Mesenchymal stem cell (in vitro differentiated cells and primary cell): ENCODE data around the gene NPPA.

Experiments
- DNase-seq: peaks from one replicate; pipeline ENCODE4 v3.0.0-alpha.2; 2013
- H2AFZ ChIP-seq: one replicate; pipeline ENCODE4 v1.6.1; 2013; ENCODE audit warnings: low read depth, mild to moderate bottlenecking, control low read depth, inconsistent platforms, low read length, moderate library complexity
- H2AK5ac ChIP-seq: 2 replicates; pipeline ENCODE4 v1.6.1; 2013; ENCODE audit warnings: low read length, moderate library complexity, mild to moderate bottlenecking, inconsistent platforms; ENCODE audit not compliant: severe bottlenecking
- H2BK120ac ChIP-seq: one replicate; pipeline ENCODE4 v1.6.1; 2013; ENCODE audit warnings: low read depth, mild to moderate bottlenecking, inconsistent platforms, low read length, moderate library complexity
- H2BK12ac ChIP-seq, 2 experiments: one replicate each; pipeline ENCODE4 v1.6.1; 2013; ENCODE audit warnings: inconsistent platforms in 2 of 2, low read length in 2 of 2, mild to moderate bottlenecking in 2 of 2, moderate library complexity in 2 of 2, control low read depth in 1 of 2
- H2BK15ac ChIP-seq: one replicate; pipeline ENCODE4 v1.6.1; 2013; ENCODE audit warnings: mild to moderate bottlenecking, low read depth, inconsistent platforms; ENCODE audit not compliant: poor library complexity, severe bottlenecking
- H2BK5ac ChIP-seq: 2 replicates; pipeline ENCODE4 v1.6.1; 2013; ENCODE audit warnings: low read depth, mild to moderate bottlenecking, low read length, control low read depth, inconsistent platforms; ENCODE audit not compliant: poor library complexity, severe bottlenecking
- H3K14ac ChIP-seq, 2 experiments: one replicate each; pipeline ENCODE4 v1.6.1; 2013; ENCODE audit warnings: inconsistent platforms in 2 of 2, low read length in 2 of 2, control low read depth in 1 of 2, mild to moderate bottlenecking in 1 of 2, moderate library complexity in 1 of 2
- H3K18ac ChIP-seq, 2 experiments: one replicate each; pipeline ENCODE4 v1.6.1; 2013; ENCODE audit warnings: inconsistent platforms in 2 of 2, low read length in 2 of 2, control low read depth in 1 of 2, low read depth in 1 of 2, mild to moderate bottlenecking in 1 of 2
- H3K23ac ChIP-seq, 2 experiments: one replicate each; pipeline ENCODE4 v1.6.1; 2013; ENCODE audit warnings: inconsistent platforms in 2 of 2, low read length in 2 of 2, mild to moderate bottlenecking in 2 of 2, moderate library complexity in 2 of 2, control low read depth in 1 of 2
- H3K27ac ChIP-seq: 2 replicates; pipeline ENCODE4 v1.5.1; 2013; ENCODE audit warnings: mild to moderate bottlenecking, moderate library complexity, low read length, control low read depth, inconsistent platforms; ENCODE audit not compliant: poor library complexity, severe bottlenecking
- H3K27me3 ChIP-seq, 2 experiments: 2 replicates each; pipeline versions ENCODE4 v1.6.1 to v1.7.0; 2013; ENCODE audit warnings: low read length in 2 of 2, mild to moderate bottlenecking in 2 of 2, moderate library complexity in 2 of 2, control low read depth in 1 of 2, inconsistent platforms in 1 of 2; ENCODE audit not compliant: control insufficient read depth in 1 of 2, insufficient read depth in 1 of 2
- H3K36me3 ChIP-seq, 2 experiments: 2 replicates each; pipeline versions ENCODE4 v1.6.1 to v1.7.0; 2013; ENCODE audit warnings: low read length in 2 of 2, control low read depth in 1 of 2, inconsistent platforms in 1 of 2, low read depth in 1 of 2, mild to moderate bottlenecking in 1 of 2; ENCODE audit not compliant: insufficient read depth in 2 of 2, control insufficient read depth in 1 of 2
- H3K4ac ChIP-seq, 2 experiments: one replicate each; pipeline ENCODE4 v1.6.1; 2013; ENCODE audit warnings: inconsistent platforms in 2 of 2, low read length in 2 of 2, mild to moderate bottlenecking in 2 of 2, moderate library complexity in 2 of 2, control low read depth in 1 of 2, low read depth in 1 of 2
- H3K4me1 ChIP-seq: 2 replicates; pipeline ENCODE4 v1.6.1; 2013; ENCODE audit warnings: low read depth, low read length, control low read depth; ENCODE audit not compliant: control insufficient read depth, insufficient read depth
- H3K4me2 ChIP-seq: 2 replicates; pipeline ENCODE4 v1.6.1; 2013; ENCODE audit warnings: low read length, mild to moderate bottlenecking, inconsistent platforms; ENCODE audit not compliant: poor library complexity, severe bottlenecking
- H3K4me3 ChIP-seq, 2 experiments: 2 replicates each; pipeline versions ENCODE4 v1.5.1 to v1.7.0; 2013; ENCODE audit warnings: low read length in 2 of 2, mild to moderate bottlenecking in 2 of 2, control low read depth in 1 of 2, low read depth in 1 of 2; ENCODE audit not compliant: insufficient read depth in 1 of 2
- H3K79me1 ChIP-seq: replicated peaks from 2 replicates; pipeline ENCODE4 v1.6.1; 2013; ENCODE audit warnings: mild to moderate bottlenecking, control low read depth, low read length, inconsistent platforms; ENCODE audit not compliant: poor library complexity, severe bottlenecking
- H3K9ac ChIP-seq: 2 replicates; pipeline ENCODE4 v1.7.0; 2013; ENCODE audit warnings: mild to moderate bottlenecking, low read length, moderate library complexity
- H3K9me3 ChIP-seq: 2 replicates; pipeline ENCODE4 v1.7.0; 2013; ENCODE audit warnings: mild to moderate bottlenecking, low read length; ENCODE audit not compliant: control insufficient read depth
- H4K8ac ChIP-seq: one replicate; pipeline ENCODE4 v1.6.1; 2013; ENCODE audit warnings: inconsistent platforms, mild to moderate bottlenecking, low read length, moderate library complexity
- H4K91ac ChIP-seq: one replicate; pipeline ENCODE4 v1.6.1; 2013; ENCODE audit warnings: mild to moderate bottlenecking, low read length, inconsistent platforms
- WGBS: methylation state at CpG from one replicate; pipeline ENCODE4 v1.1.7; 2013; ENCODE audit warnings: mixed read lengths; 5-methylcytosine and 5-hydroxymethylcytosine counted together

Gene NPPA

DNA sequence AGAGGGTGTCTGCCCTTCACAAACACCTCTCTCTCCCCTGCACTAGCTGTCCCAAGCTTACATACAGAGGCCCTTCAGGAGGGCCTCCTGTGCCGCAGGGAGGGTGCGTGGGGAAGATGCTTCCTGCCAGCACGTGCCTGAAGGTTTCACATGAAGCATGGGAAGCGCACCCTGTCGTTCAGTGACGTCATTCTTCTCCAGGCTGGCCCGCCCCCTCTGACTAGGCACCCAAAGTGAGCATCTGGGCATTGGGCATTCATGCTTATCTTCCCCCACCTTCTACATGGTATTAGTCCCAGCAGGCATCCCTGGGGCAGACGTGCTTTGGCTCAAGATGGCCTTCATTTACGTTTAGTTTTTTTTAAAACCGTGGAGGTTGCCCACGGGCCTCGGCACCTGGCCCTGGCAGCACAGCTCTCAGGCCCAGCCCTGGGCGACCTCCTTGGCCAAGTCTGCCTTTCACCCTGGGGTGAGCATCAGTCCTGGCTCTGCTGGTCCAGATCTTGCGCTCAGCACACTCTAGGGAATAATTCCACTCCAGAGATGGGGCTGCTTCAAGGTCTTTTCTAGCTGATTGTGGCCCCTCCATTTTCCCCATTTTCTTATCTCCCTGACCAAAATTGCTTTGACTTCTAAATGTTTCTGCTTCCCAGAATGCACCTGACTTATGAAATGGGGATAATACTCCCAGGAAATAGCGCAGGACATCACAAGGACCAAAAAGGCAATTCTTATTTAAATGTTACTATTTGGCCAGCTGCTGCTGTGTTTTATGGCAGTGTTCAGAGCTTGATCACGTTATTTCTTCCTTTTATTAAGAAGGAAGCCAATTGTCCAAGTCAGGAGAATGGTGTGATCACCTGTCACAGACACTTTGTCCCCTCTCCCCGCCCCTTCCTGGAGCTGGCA is 6.1 kb downstream of the NPPA start:
- Histone ChIP-seq H2AFZ (no peak overlapping the region), H4K8ac (no peak overlapping the region), H3K14ac (no peak overlapping the region), H2AK5ac (no peak overlapping the region), H3K4me3 (no peak overlapping the region), H3K9me3 (no peaks in the 10 kb centered on the region), H2BK5ac (no peak overlapping the region), H2BK15ac (no peak overlapping the region), H2BK12ac (no peak overlapping the region), H3K79me1 (peaks cover 15% of the 10 kb centered on the region), H3K4me1 (peaks cover 12% of the 10 kb centered on the region), H3K18ac (no peak overlapping the region), H3K4me2 (no peak overlapping the region), H3K9ac (no peak overlapping the region), H3K23ac (no peak overlapping the region), H3K36me3 (peaks cover 80 to 94% of the 10 kb centered on the region in 2 experiments), H3K4ac (no peak overlapping the region), H4K91ac (no peak overlapping the region), H3K27me3 (no peaks in the 10 kb centered on the region), H3K27ac (no peak overlapping the region), H2BK120ac (no peak overlapping the region)
- DNase-seq, result no peak
- 95% methylated on average over 17 of the region's 17 CpGs for WGBS

DNA sequence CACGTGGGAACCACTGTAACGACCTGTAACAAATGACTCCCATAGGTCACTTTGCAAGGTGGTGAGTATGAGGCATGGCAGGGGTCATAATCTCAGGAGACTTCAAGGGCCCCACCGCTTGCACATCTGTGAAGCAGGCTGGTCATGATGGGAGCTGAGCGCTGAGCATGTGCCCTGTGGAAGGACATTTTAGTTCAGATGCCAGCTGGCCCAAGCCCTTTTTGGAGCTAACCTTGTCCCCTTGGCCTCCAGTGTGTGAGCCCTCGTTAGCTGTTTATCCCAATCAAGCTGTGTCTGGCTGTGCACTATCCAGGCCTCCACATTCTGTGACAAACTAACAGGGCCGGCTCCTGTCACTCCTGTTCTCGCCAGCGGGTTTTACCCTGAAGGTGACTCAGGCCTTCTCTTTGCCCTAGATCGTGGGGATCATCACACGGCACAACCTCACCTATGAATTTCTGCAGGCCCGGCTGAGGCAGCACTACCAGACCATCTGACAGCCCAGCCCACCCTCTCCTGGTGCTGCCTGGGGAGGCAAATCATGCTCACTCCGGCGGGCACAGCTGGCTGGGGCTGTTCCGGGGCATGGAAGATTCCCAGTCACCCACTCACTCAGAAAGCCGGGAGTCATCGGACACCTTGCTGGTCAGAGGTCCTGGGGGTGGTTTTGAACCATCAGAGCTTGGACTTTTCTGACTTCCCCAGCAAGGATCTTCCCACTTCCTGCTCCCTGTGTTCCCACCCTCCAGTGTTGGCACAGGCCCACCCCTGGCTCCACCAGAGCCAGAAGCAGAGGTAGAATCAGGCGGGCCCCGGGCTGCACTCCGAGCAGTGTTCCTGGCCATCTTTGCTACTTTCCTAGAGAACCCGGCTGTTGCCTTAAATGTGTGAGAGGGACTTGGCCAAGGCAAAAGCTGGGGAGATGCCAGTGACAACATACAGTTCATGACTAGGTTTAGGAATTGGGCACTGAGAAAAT is 7.6 kb downstream of the NPPA start:
- peaks cover 15% of the 10 kb centered on the region for H3K79me1 ChIP-seq
- WGBS, result 98% methylated on average over 20 of the region's 20 CpGs
- no peak overlapping the region for H3K14ac ChIP-seq
- no peak overlapping the region for H2BK15ac ChIP-seq
- H2BK120ac ChIP-seq, result no peak overlapping the region
- no peaks in the 10 kb centered on the region for H3K27me3 ChIP-seq
- no peak overlapping the region for H2AK5ac ChIP-seq
- H3K4me2 ChIP-seq, result no peak overlapping the region
- H2BK5ac ChIP-seq, result no peak overlapping the region
- H2BK12ac ChIP-seq, result no peak overlapping the region
- peaks cover 12% of the 10 kb centered on the region for H3K4me1 ChIP-seq
- H3K36me3 ChIP-seq, result peaks cover 90 to 97% of the 10 kb centered on the region in 2 experiments
- no peak overlapping the region for H3K4ac ChIP-seq
- H4K91ac ChIP-seq, result no peak overlapping the region
- H3K27ac ChIP-seq, result no peak overlapping the region
- no peak overlapping the region for H3K9ac ChIP-seq
- H3K23ac ChIP-seq, result no peak overlapping the region
- H3K4me3 ChIP-seq, result no peak overlapping the region
- DNase-seq, result no peak
- H3K18ac ChIP-seq, result no peak overlapping the region
- no peak overlapping the region for H4K8ac ChIP-seq
- H3K9me3 ChIP-seq, result no peaks in the 10 kb centered on the region
- no peak overlapping the region for H2AFZ ChIP-seq

DNA sequence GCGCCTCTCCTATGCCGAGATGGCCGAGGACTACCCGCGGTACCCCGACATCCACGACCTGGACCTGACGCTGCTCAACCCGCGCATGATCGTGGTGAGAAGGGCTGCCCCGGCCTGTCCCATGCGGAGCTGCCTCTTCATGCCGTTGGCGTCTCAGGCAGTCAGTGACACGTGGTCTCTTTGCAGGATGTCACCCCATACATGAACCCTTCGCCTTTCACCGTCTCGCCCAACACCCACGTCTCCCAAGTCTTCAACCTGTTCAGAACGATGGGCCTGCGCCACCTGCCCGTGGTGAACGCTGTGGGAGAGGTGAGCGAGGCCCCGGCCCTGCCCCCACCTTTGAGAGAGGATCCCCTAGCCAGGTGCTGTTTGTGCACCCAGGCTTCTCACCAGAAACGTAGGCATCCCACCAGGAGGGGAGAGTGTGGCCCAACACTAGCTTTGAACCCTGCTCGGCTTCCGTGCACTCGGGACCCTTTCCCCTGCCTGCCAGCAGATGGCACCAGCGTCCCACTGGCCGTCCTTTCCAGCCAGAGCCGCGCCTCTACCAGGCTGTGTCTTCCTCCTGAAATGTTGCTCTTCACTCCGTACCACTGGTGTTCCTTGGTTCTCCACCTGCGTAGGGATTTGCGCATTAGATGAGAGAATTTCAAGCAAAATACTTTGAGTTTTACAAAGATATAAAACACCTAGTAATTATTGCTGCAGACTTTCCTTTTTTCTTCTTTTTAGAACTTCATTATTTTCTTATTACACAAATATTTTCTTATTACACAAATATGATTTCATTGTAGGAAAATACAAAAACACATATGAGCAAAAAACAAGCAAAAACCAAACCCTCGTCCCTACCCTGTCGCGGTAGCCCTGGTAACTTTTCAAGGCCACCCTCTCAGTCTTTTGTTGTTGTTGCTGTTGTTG is 9.0 kb downstream of the NPPA start:
- Histone ChIP-seq H3K23ac (no peak overlapping the region), H3K4ac (no peak overlapping the region), H2BK120ac (no peak overlapping the region), H4K91ac (no peak overlapping the region), H3K27ac (no peak overlapping the region), H4K8ac (peak overlapping the region; percentile 45), H3K79me1 (peaks cover 21% of the 10 kb centered on the region), H2AK5ac (no peak overlapping the region), H3K9ac (no peak overlapping the region), H2AFZ (no peak overlapping the region), H3K27me3 (no peaks in the 10 kb centered on the region), H3K9me3 (no peaks in the 10 kb centered on the region), H3K36me3 (peaks cover 92 to 97% of the 10 kb centered on the region in 2 experiments), H3K4me1 (peaks cover 12% of the 10 kb centered on the region), H3K14ac (no peak overlapping the region), H2BK12ac (no peak overlapping the region), H2BK15ac (no peak overlapping the region), H2BK5ac (no peak overlapping the region), H3K18ac (no peak overlapping the region), H3K4me3 (no peak overlapping the region), H3K4me2 (no peak overlapping the region)
- peak; percentile 53 for DNase-seq
- 73% methylated on average over 38 of the region's 40 CpGs for WGBS
